ENCODE data around the gene GRB2.
"Not testable (repeated sequence)": the region's sequence is repeated elsewhere in the genome, so short reads cannot be mapped to it uniquely, and the experiment has no call there.

GRB2 gene

GRCh38 chr17:75373280-75373679, 32.2 kb downstream of the GRB2 start:
- TF ChIP-seq, protein P1, sequence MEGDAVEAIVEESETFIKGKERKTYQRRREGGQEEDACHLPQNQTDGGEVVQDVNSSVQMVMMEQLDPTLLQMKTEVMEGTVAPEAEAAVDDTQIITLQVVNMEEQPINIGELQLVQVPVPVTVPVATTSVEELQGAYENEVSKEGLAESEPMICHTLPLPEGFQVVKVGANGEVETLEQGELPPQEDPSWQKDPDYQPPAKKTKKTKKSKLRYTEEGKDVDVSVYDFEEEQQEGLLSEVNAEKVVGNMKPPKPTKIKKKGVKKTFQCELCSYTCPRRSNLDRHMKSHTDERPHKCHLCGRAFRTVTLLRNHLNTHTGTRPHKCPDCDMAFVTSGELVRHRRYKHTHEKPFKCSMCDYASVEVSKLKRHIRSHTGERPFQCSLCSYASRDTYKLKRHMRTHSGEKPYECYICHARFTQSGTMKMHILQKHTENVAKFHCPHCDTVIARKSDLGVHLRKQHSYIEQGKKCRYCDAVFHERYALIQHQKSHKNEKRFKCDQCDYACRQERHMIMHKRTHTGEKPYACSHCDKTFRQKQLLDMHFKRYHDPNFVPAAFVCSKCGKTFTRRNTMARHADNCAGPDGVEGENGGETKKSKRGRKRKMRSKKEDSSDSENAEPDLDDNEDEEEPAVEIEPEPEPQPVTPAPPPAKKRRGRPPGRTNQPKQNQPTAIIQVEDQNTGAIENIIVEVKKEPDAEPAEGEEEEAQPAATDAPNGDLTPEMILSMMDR (IDR thresholded peaks at IDR 0.05; ENCODE audit: low read depth, low read length): no peak
- DNase-seq (ENCODE audit: low read depth, low spot score): no peak
- no peak overlapping the region for H3K4me3 ChIP-seq (ENCODE audit: low read depth, low read length)
- in situ Hi-C loops (cut with HindIII; ENCODE audit: low sequenced_read_pairs): no loop called here

GRCh38 chr17:75371981-75372380, 33.5 kb downstream of the GRB2 start:
- in situ Hi-C loops (cut with HindIII; ENCODE audit: low sequenced_read_pairs): no loop called here
- DNase-seq (ENCODE audit: low read depth, low spot score): no peak
- TF ChIP-seq, protein P1 (IDR thresholded peaks at IDR 0.05; ENCODE audit: low read depth, low read length): no peak
- H3K4me3 ChIP-seq (ENCODE audit: low read depth, low read length): no peak overlapping the region

DNA sequence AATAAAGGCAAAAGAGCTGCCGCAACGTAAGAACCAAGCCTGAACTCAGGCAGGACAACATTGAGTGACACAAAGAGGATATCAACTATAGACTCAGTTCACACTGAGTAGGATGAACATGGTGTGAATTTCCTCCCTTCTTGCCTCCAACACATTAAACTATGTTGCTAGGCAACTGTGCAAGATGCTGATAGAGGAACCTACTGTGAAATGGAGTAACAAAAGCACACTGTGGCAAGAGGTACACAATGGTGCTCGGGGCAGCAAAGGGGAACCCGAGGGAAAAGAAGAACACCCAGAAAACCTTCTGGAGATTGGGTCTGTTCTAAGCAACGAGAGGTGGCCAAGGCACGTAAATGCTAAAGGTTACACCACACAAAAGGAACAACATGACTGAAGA, 34.1 kb downstream of the GRB2 start:
- DNase-seq (ENCODE audit: low read depth, low spot score): no peak
- in situ Hi-C loops (cut with HindIII; ENCODE audit: low sequenced_read_pairs): no loop called here
- TF ChIP-seq, protein P1 (IDR thresholded peaks at IDR 0.05; ENCODE audit: low read depth, low read length): no peak
- no peak overlapping the region for H3K4me3 ChIP-seq (ENCODE audit: low read depth, low read length)

DNA sequence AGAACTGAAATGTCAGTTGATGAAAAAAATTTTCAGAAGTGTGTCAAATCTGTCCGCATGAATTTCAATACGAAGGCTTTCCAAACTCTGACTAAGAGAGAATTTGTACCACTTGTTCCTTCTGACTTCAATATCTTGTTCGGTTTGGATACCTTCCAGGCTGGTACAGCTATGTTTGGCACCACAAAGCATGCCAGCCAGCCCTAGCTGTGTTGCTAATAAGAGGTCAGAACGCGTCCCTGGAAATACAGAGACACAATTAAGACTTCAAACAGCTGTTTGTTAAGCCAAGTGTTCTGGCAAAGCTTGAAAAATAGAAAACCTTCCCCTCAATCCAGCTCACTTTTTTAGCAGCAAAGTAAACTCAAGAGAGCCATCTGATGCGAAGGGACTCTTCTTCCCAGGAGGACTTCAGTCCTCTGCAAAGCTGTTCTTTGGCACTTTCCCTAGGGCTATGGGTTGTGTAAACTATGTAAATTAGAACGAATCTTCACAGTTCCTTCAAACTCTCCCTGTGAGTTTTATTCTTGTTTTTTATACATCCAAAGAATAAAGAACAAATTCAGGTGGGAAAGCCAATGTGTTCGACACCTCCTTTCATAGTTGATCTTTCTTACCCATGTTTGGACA, 35.1 kb downstream of the GRB2 start:
- H3K4me3 ChIP-seq (ENCODE audit: low read depth, low read length): no peak overlapping the region
- no peak for DNase-seq (ENCODE audit: low read depth, low spot score)
- TF ChIP-seq, protein P1 (IDR thresholded peaks at IDR 0.05; ENCODE audit: low read depth, low read length): no peak
- in situ Hi-C loops (cut with HindIII; ENCODE audit: low sequenced_read_pairs): no loop called here

- DNase-seq (ENCODE audit: low read depth, low spot score): not testable (repeated sequence)
These were observed 37.4 kb downstream of the GRB2 start for GRCh38 chr17:75367838-75368789.

GRCh38 chr17:75367312-75367711, 38.2 kb downstream of the GRB2 start:
- DNase-seq (ENCODE audit: low read depth, low spot score): peak; percentile 39
- H3K4me3 ChIP-seq (ENCODE audit: low read depth, low read length): no peak overlapping the region
- TF ChIP-seq, protein P1 (IDR thresholded peaks at IDR 0.05; ENCODE audit: low read depth, low read length): no peak
- in situ Hi-C loops (cut with HindIII; ENCODE audit: low sequenced_read_pairs): no loop called here

More at GRCh38 chr17:75367838-75368789, 37.4 kb downstream of the GRB2 start:
- in situ Hi-C loops (cut with HindIII; ENCODE audit: low sequenced_read_pairs); H3K4me3 ChIP-seq (ENCODE audit: low read depth, low read length): not testable (repeated sequence)

- in situ Hi-C loops (cut with HindIII; ENCODE audit: low sequenced_read_pairs): no loop called here
These were observed 39.0 kb downstream of the GRB2 start for GRCh38 chr17:75366432-75366831.

More at GRCh38 chr17:75366432-75366831, 39.0 kb downstream of the GRB2 start:
- no peak for DNase-seq (ENCODE audit: low read depth, low spot score)
- TF ChIP-seq, protein P1 (IDR thresholded peaks at IDR 0.05; ENCODE audit: low read depth, low read length): no peak
- H3K4me3 ChIP-seq (ENCODE audit: low read depth, low read length): no peak overlapping the region

Measured in astrocyte of the spinal cord (primary cell).